ENCODE results near the gene MARS1. TPM values are rescaled to one million over a fixed set of nuclear protein-coding genes. Genes with fewer than 3 reads are reported as not detected.

Gene MARS1
- total RNA-seq, 1 experiment from 2014 or later: 209 TPM

- no peak overlapping the region for H3K4me2 ChIP-seq (ENCODE audit: low read length)
- H3K9ac ChIP-seq (ENCODE audit: low read length): no peak overlapping the region
- CTCF ChIA-PET: no interaction called here
These were observed 63.9 kb downstream of the MARS1 start for GRCh38 chr12:57551637-57552305.

GRCh38 chr12:57552306-57552651, 64.4 kb downstream of the MARS1 start:
- Histone ChIP-seq H3F3A (ENCODE audit: low read length, unreplicated experiment) (no peaks in the 10 kb centered on the region), H3K9ac (ENCODE audit: low read length) (no peak overlapping the region), H3K36me3 (ENCODE audit: low read depth, low read length) (no peaks in the 10 kb centered on the region), H3K27ac (ENCODE audit: low read length) (no peak overlapping the region), H3K9me3 (ENCODE audit: low read length) (no peaks in the 10 kb centered on the region), H3K4me2 (ENCODE audit: low read length) (no peak overlapping the region), H3K79me2 (ENCODE audit: low read length) (no peaks in the 10 kb centered on the region), H4K20me1 (ENCODE audit: low read length) (no peaks in the 10 kb centered on the region), H2AFZ (ENCODE audit: low read length) (no peak overlapping the region), H3K9me2 (replicated peaks; ENCODE audit: low read length) (no peaks in the 10 kb centered on the region), H3K4me1 (ENCODE audit: insufficient read depth, low read length) (peaks cover 3% of the 10 kb centered on the region; the same call in 1 of the 2 replicates), H3K4me3 (ENCODE audit: low read length) (no peak overlapping the region), H3K27me3 (ENCODE audit: low read length) (no peaks in the 10 kb centered on the region)
- DNase-seq: no peak
- no peak for ATAC-seq
- POLR2A ChIA-PET (ENCODE audit: unreplicated experiment): no interaction called here
- CTCF ChIA-PET: no interaction called here
- TF ChIP-seq EZH2phosphoT487 (IDR thresholded peaks at IDR 0.05; ENCODE audit: borderline replicate concordance, low read length) (no peak), EZH2 (IDR thresholded peaks at IDR 0.05; ENCODE audit: low read length, unreplicated experiment) (no peak)
- TF ChIP-seq, protein P1, sequence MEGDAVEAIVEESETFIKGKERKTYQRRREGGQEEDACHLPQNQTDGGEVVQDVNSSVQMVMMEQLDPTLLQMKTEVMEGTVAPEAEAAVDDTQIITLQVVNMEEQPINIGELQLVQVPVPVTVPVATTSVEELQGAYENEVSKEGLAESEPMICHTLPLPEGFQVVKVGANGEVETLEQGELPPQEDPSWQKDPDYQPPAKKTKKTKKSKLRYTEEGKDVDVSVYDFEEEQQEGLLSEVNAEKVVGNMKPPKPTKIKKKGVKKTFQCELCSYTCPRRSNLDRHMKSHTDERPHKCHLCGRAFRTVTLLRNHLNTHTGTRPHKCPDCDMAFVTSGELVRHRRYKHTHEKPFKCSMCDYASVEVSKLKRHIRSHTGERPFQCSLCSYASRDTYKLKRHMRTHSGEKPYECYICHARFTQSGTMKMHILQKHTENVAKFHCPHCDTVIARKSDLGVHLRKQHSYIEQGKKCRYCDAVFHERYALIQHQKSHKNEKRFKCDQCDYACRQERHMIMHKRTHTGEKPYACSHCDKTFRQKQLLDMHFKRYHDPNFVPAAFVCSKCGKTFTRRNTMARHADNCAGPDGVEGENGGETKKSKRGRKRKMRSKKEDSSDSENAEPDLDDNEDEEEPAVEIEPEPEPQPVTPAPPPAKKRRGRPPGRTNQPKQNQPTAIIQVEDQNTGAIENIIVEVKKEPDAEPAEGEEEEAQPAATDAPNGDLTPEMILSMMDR (conservative IDR thresholded peaks at IDR 0.05; ENCODE audit: low read depth, low read length): no peak
- BruUV-seq (replicated peaks): no TSS peak
- intact Hi-C loops (cut with micrococcal nuclease): no loop called here

More at GRCh38 chr12:57551637-57552305, 63.9 kb downstream of the MARS1 start:
- no peaks in the 10 kb centered on the region for H3K36me3 ChIP-seq (ENCODE audit: low read depth, low read length)
- DNase-seq (no peak), ATAC-seq (no peak)
- peaks cover 3% of the 10 kb centered on the region; the same call in 1 of the 2 replicates for H3K4me1 ChIP-seq (ENCODE audit: insufficient read depth, low read length)
- H3K4me3 ChIP-seq (ENCODE audit: low read length): no peak overlapping the region
- no peak overlapping the region for H2AFZ ChIP-seq (ENCODE audit: low read length)
- no peaks in the 10 kb centered on the region for H3K9me2 ChIP-seq (replicated peaks; ENCODE audit: low read length)
- intact Hi-C loops (cut with micrococcal nuclease): no loop called here
- no peaks in the 10 kb centered on the region for H3K27me3 ChIP-seq (ENCODE audit: low read length)
- H3K79me2 ChIP-seq (ENCODE audit: low read length): peaks cover 2% of the 10 kb centered on the region
- no peaks in the 10 kb centered on the region for H4K20me1 ChIP-seq (ENCODE audit: low read length)
- no TSS peak for BruUV-seq (replicated peaks)
- H3F3A ChIP-seq (ENCODE audit: low read length, unreplicated experiment): no peaks in the 10 kb centered on the region
- TF ChIP-seq EZH2phosphoT487 (IDR thresholded peaks at IDR 0.05; ENCODE audit: borderline replicate concordance, low read length) (no peak), EZH2 (IDR thresholded peaks at IDR 0.05; ENCODE audit: low read length, unreplicated experiment) (no peak)
- TF ChIP-seq, protein P1 (conservative IDR thresholded peaks at IDR 0.05; ENCODE audit: low read depth, low read length): no peak
- H3K9me3 ChIP-seq (ENCODE audit: low read length): no peaks in the 10 kb centered on the region
- no peak overlapping the region for H3K27ac ChIP-seq (ENCODE audit: low read length)
- POLR2A ChIA-PET (ENCODE audit: unreplicated experiment): no interaction called here

- no peaks in the 10 kb centered on the region for H3K27me3 ChIP-seq (ENCODE audit: low read length)
- H3K9ac ChIP-seq (ENCODE audit: low read length): no peak overlapping the region
- CTCF ChIA-PET: interaction anchor here (0.6 kb wide), 1 partner anchor 173 kb away, joined by 3 read pairs; no protein-coding TSS in a partner anchor
- POLR2A ChIA-PET (ENCODE audit: unreplicated experiment): no interaction called here
- H3K36me3 ChIP-seq (ENCODE audit: low read depth, low read length): no peaks in the 10 kb centered on the region
- H3F3A ChIP-seq (ENCODE audit: low read length, unreplicated experiment): no peaks in the 10 kb centered on the region
- no peaks in the 10 kb centered on the region for H4K20me1 ChIP-seq (ENCODE audit: low read length)
- H3K4me1 ChIP-seq (ENCODE audit: insufficient read depth, low read length): no peaks in the 10 kb centered on the region
- H3K27ac ChIP-seq (ENCODE audit: low read length): no peak overlapping the region
- H2AFZ ChIP-seq (ENCODE audit: low read length): no peak overlapping the region
- H3K9me3 ChIP-seq (ENCODE audit: low read length): no peaks in the 10 kb centered on the region
- no peak overlapping the region for H3K4me3 ChIP-seq (ENCODE audit: low read length)
- no TSS peak for BruUV-seq (replicated peaks)
- DNase-seq (peak; percentile 11), ATAC-seq (peak; percentile 49; the same call in 1 of the 2 replicates)
- intact Hi-C loops (cut with micrococcal nuclease): no loop called here
- no peaks in the 10 kb centered on the region for H3K79me2 ChIP-seq (ENCODE audit: low read length)
- TF ChIP-seq EZH2phosphoT487 (IDR thresholded peaks at IDR 0.05; ENCODE audit: borderline replicate concordance, low read length) (no peak), EZH2 (IDR thresholded peaks at IDR 0.05; ENCODE audit: low read length, unreplicated experiment) (no peak)
- TF ChIP-seq, protein P1 (conservative IDR thresholded peaks at IDR 0.05; ENCODE audit: low read depth, low read length): no peak
- no peaks in the 10 kb centered on the region for H3K9me2 ChIP-seq (replicated peaks; ENCODE audit: low read length)
- H3K4me2 ChIP-seq (ENCODE audit: low read length): no peak overlapping the region
These were observed 65.0 kb downstream of the MARS1 start for GRCh38 chr12:57552835-57553313.
